Mesodermal cell (in vitro differentiated cells): ENCODE measurements around the gene SUPT3H.
"Not testable (repeated sequence)": the region's sequence is repeated elsewhere in the genome, so short reads cannot be mapped to it uniquely, and the experiment has no call there.

Source experiments
- H3K27ac ChIP-seq: 2 replicates; pipeline ENCODE4 v1.7.0; 2013; ENCODE audit warnings: mild to moderate bottlenecking, low read depth, low read length, moderate library complexity; ENCODE audit not compliant: severe bottlenecking
- H3K36me3 ChIP-seq: 2 replicates; pipeline ENCODE4 v1.7.1; 2013; ENCODE audit warnings: mild to moderate bottlenecking, low read length, moderate library complexity; ENCODE audit not compliant: control insufficient read depth, insufficient read depth
- H3K4me1 ChIP-seq: one replicate; pipeline ENCODE4 v1.7.1; 2013; ENCODE audit warnings: mild to moderate bottlenecking, low read length; ENCODE audit not compliant: insufficient read depth, control insufficient read depth, poor library complexity, severe bottlenecking
- H3K4me3 ChIP-seq: 2 replicates; pipeline ENCODE4 v1.7.0; 2013; ENCODE audit warnings: low read length, control low read depth, mild to moderate bottlenecking; ENCODE audit not compliant: insufficient read depth, poor library complexity, severe bottlenecking; ENCODE audit errors: extremely low read depth
- H3K9me3 ChIP-seq: 2 replicates; pipeline ENCODE4 v1.7.1; 2013; ENCODE audit warnings: mild to moderate bottlenecking, low read length, moderate library complexity; ENCODE audit not compliant: control insufficient read depth
- WGBS, 2 experiments: methylation state at CpG; one replicate each; pipeline ENCODE4 v1.1.5; 2013; ENCODE audit warnings: missing lambda C conversion rate in 2 of 2; ENCODE audit not compliant: insufficient coverage in 2 of 2; 5-methylcytosine and 5-hydroxymethylcytosine counted together

The SUPT3H gene

DNA sequence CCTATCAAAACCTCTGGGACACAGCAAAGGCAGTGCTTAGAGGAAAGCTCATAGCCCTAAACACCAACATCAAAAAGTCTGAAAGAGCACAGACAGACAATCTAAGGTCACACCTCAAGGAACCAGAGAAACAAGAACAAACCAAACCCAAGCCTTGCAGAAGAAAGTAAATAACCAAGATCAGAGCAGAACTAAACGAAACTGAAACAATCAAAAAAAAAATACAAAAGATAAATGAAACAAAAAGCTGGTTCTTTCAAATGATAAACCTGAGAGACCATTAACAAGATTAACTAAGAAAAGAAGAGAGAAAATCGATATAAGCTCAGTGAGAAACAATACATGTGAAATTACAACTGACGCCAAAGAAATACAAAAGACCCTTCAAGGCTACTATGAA is 84.4 kb downstream of the SUPT3H start:
- Histone ChIP-seq H3K4me3 (no peak overlapping the region), H3K9me3 (peaks cover 3% of the 10 kb centered on the region), H3K36me3 (no peaks in the 10 kb centered on the region), H3K27ac (no peak overlapping the region), H3K4me1 (no peaks in the 10 kb centered on the region)
- WGBS, 2 experiments: no CpG with 5 or more reads among the region's 3 CpGs

DNA sequence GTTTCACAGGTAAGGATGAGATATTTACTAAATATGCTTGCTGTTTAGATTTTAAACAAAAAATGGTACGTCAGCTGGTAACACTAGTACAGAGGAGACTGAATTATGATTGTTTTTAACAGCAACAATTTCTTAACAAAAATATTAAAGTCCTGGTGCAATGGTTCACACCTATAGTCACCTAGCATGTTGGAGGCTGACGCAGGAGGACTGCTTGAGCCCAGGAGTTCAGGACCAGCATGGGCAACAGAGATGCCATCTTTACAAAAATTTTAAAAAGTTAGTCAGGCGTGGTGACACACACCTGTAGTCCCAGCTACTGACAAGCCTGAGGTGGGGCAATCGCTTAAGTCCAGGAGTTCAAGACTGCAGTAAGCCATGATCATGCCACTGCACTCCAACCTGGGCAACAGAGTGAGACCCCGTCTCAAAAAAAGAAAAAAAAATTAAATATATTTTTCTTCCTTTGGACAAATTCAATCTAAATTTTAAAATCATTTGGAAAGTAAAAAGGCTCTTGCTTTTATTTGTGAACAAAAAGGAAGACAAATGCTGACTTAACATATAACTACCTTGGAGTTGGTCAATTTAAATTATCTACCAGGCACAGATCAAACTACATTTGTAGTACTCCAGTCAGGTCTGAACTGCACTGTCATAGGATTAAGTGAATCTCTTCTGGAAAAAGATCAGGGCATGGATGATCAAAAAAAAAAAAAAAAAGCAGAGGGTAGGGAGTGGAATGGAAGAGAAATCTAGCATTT is 87.8 kb downstream of the SUPT3H start:
- Histone ChIP-seq H3K9me3 (no peaks in the 10 kb centered on the region), H3K27ac (no peak overlapping the region), H3K36me3 (no peaks in the 10 kb centered on the region), H3K4me1 (no peaks in the 10 kb centered on the region), H3K4me3 (no peak overlapping the region)
- WGBS, 2 experiments: 94 to 97% methylated on average over 3 of the region's 5 CpGs

DNA sequence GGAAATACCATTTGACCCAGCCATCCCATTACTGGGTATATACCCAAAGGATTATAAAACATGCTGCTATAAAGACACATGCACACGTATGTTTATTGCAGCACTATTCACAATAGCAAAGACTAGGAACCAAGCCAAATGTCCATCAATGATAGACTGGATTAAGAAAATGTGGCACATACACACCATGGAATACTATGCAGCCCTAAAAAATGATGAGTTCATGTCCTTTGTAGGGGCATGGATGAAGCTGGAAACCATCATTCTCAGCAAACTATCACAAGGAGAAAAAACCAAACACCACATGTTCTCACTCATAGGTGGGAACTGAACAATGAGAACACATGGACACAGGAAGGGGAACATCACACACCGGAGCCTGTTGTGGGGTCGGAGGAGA is 91.0 kb downstream of the SUPT3H start:
- no CpG with 5 or more reads among the region's 3 CpGs for WGBS, 2 experiments
- not testable (repeated sequence) for H3K27ac ChIP-seq, H3K36me3 ChIP-seq, H3K4me3 ChIP-seq, H3K9me3 ChIP-seq, H3K4me1 ChIP-seq

- H3K9me3 ChIP-seq: peaks cover 5% of the 10 kb centered on the region
- H3K4me1 ChIP-seq: no peaks in the 10 kb centered on the region
- no CpG with 5 or more reads among the region's 1 CpG for WGBS, 2 experiments
- H3K36me3 ChIP-seq: no peaks in the 10 kb centered on the region
- H3K4me3 ChIP-seq: no peak overlapping the region
- no peak overlapping the region for H3K27ac ChIP-seq
Measured at GRCh38 chr6:45278367-45278766, 99.4 kb downstream of the SUPT3H start.

GRCh38 chr6:45277741-45278140 is 100.0 kb downstream of the SUPT3H start:
- H3K36me3 ChIP-seq, H3K4me3 ChIP-seq, H3K27ac ChIP-seq, H3K4me1 ChIP-seq, H3K9me3 ChIP-seq: not testable (repeated sequence)
- WGBS, 2 experiments: 92 to 100% methylated on average over 1 to 3 of the region's 4 CpGs

DNA sequence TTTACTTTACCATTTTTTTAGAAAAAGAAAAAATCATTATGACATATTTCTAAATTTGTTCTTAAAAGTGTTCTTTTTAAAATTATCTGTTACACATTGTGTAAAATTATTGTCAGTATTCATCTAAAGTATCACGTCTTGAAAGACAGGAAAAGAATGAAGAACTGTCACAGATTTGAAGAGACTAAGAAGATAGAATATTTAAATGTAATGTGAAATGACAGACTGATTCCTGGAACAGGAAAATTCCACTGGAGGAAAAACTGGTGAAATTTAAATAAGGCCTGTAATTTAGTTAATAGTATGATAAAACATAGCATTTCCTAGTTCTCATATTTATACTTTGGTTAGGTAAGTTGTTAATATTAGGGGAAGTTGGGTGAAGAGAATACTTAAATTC is 102.4 kb downstream of the SUPT3H start:
- Histone ChIP-seq H3K4me3 (no peak overlapping the region), H3K27ac (no peak overlapping the region), H3K4me1 (no peaks in the 10 kb centered on the region), H3K9me3 (peaks cover 5% of the 10 kb centered on the region), H3K36me3 (peaks cover 6% of the 10 kb centered on the region)
- WGBS, 2 experiments: 100% methylated on average over 1 of the region's 1 CpG

GRCh38 chr6:45272626-45273025 is 105.1 kb downstream of the SUPT3H start:
- Histone ChIP-seq H3K36me3 (peaks cover 6% of the 10 kb centered on the region), H3K9me3 (no peaks in the 10 kb centered on the region), H3K4me3 (no peak overlapping the region), H3K4me1 (no peaks in the 10 kb centered on the region), H3K27ac (no peak overlapping the region)
- WGBS, 2 experiments: 94 to 100% methylated on average over 1 to 2 of the region's 2 CpGs

GRCh38 chr6:45265246-45265645 is 112.5 kb downstream of the SUPT3H start:
- no CpG with 5 or more reads among the region's 2 CpGs for WGBS, 2 experiments
- Histone ChIP-seq H3K36me3 (no peaks in the 10 kb centered on the region), H3K9me3 (no peaks in the 10 kb centered on the region), H3K4me1 (no peaks in the 10 kb centered on the region), H3K4me3 (no peak overlapping the region), H3K27ac (no peak overlapping the region)

GRCh38 chr6:45260696-45261095 is 117.0 kb downstream of the SUPT3H start:
- H3K27ac ChIP-seq: no peak overlapping the region
- WGBS, 2 experiments: 89% methylated on average over 2 of the region's 3 CpGs; no CpG with 5 or more reads in 1 of the 2 experiments
- no peaks in the 10 kb centered on the region for H3K36me3 ChIP-seq
- no peaks in the 10 kb centered on the region for H3K9me3 ChIP-seq
- H3K4me3 ChIP-seq: no peak overlapping the region
- H3K4me1 ChIP-seq: no peaks in the 10 kb centered on the region

GRCh38 chr6:45256697-45257695 is 120.7 kb downstream of the SUPT3H start:
- Histone ChIP-seq H3K4me3 (no peak overlapping the region), H3K27ac (no peak overlapping the region), H3K36me3 (no peaks in the 10 kb centered on the region), H3K9me3 (no peaks in the 10 kb centered on the region), H3K4me1 (no peaks in the 10 kb centered on the region)
- WGBS, 2 experiments: 71 to 100% methylated on average over 1 to 2 of the region's 9 CpGs
